Natural killer cell (primary cell): ENCODE results near the gene LGR6. TPM values are rescaled to one million over a fixed set of nuclear protein-coding genes. Genes with fewer than 3 reads are reported as not detected.
"Not testable (repeated sequence)": the region's sequence is repeated elsewhere in the genome, so short reads cannot be mapped to it uniquely, and the experiment has no call there.

ENCODE experiments used
- ATAC-seq, 3 donors: fragments of 150-1000 bp in 2 of 3; fragments of 200-7000 bp in 1 of 3; cut with Tn5 transposase; 1 replicate in 1 of 3; 2 replicates in 2 of 3; pipeline ENCODE4 v1.10.0; 2021; ENCODE audit warnings: mild to moderate bottlenecking in 2 of 3, moderate library complexity in 2 of 3
- DNase-seq, 2 donors: peaks; one replicate each; pipeline versions ENCODE4 v3.0.0 to v3.0.0-alpha.2; 2013 to 2021; ENCODE audit warnings: mixed read lengths in 1 of 2
- H3K27ac ChIP-seq: one replicate; pipeline ENCODE4 v1.5.1; 2013; ENCODE audit warnings: mild to moderate bottlenecking, low read length
- H3K27me3 ChIP-seq: one replicate; pipeline ENCODE4 v1.6.1; 2013; ENCODE audit warnings: low read length; ENCODE audit not compliant: control insufficient read depth, insufficient read depth
- H3K36me3 ChIP-seq: one replicate; pipeline ENCODE4 v1.6.1; 2013; ENCODE audit warnings: low read length; ENCODE audit not compliant: control insufficient read depth, insufficient read depth
- H3K4me1 ChIP-seq: one replicate; pipeline ENCODE4 v1.6.1; 2013; ENCODE audit warnings: low read length; ENCODE audit not compliant: control insufficient read depth, insufficient read depth
- H3K4me3 ChIP-seq: one replicate; pipeline ENCODE4 v1.5.1; 2013; ENCODE audit warnings: low read length
- H3K9me3 ChIP-seq: one replicate; pipeline ENCODE4 v1.6.1; 2013; ENCODE audit warnings: low read length; ENCODE audit not compliant: control insufficient read depth, insufficient read depth
- H3K27ac Mint-ChIP-seq, 2 donors: one replicate each; pipeline ENCODE4 v1.8.0; 2022; ENCODE audit warnings: mild to moderate bottlenecking in 2 of 2, mixed read lengths in 2 of 2, moderate library complexity in 1 of 2
- H3K27me3 Mint-ChIP-seq, 2 donors: one replicate each; pipeline ENCODE4 v1.8.0; 2022; ENCODE audit warnings: low read depth in 2 of 2, mixed read lengths in 2 of 2
- H3K36me3 Mint-ChIP-seq: one replicate; pipeline ENCODE4 v1.8.0; 2022; ENCODE audit warnings: mixed read lengths
- H3K4me1 Mint-ChIP-seq, 2 donors: one replicate each; pipeline ENCODE4 v1.8.0; 2022; ENCODE audit warnings: mixed read lengths in 2 of 2
- H3K4me3 Mint-ChIP-seq: one replicate; pipeline ENCODE4 v1.8.0; 2022; ENCODE audit warnings: mild to moderate bottlenecking, moderate library complexity, mixed read lengths
- H3K9me3 Mint-ChIP-seq, 2 donors: one replicate each; pipeline ENCODE4 v1.8.0; 2022; ENCODE audit warnings: mixed read lengths in 2 of 2
- CTCF ChIP-seq: fragments of 200-600 bp; IDR thresholded peaks from one replicate; pipeline ENCODE4 v1.8.0; 2022; ENCODE audit warnings: antibody characterized with exemption
- WGBS: methylation state at CpG from one replicate; pipeline ENCODE4 v1.1.7; 2013; ENCODE audit warnings: missing lambda C conversion rate; ENCODE audit not compliant: insufficient coverage; 5-methylcytosine and 5-hydroxymethylcytosine counted together
- intact Hi-C: fragments of 100-400 bp; cut with micrococcal nuclease; formaldehyde crosslinking; loops from one replicate; pipeline ENCODE4 v1.14.2; 2022
- total RNA-seq, 4 donors: library from RNA; stranded (reverse); fragments of 120-200 nt in 1 of 4; gene quantifications; one replicate each; pipeline versions ENCODE4 v1.2.3 to v1.2.4, GENCODE V29; 2013 to 2022

LGR6 gene
- total RNA-seq, 3 donors from 2014 or later (not counting 1 experiment from before 2014, with no cell fraction given): 58.3 to 65.2 (median 60.9) TPM

- H3K4me1 Mint-ChIP-seq: no peaks in the 10 kb centered on the region
- H3K9me3 Mint-ChIP-seq: no peaks in the 10 kb centered on the region
Measured at GRCh38 chr1:202173993-202174392, 19.6 kb upstream of the LGR6 start.

GRCh38 chr1:202176949-202177927 is 16.4 kb upstream of the LGR6 start:
- Mint-ChIP-seq H3K4me3 (no peak overlapping the region), H3K4me1 (no peaks in the 10 kb centered on the region)
- WGBS: 92% methylated on average over 29 of the region's 29 CpGs

More at GRCh38 chr1:202173993-202174392, 19.6 kb upstream of the LGR6 start:
- ATAC-seq (no peak), DNase-seq (no peak)
- Mint-ChIP-seq H3K36me3 (no peaks in the 10 kb centered on the region), H3K4me3 (no peak overlapping the region), H3K27ac (no peak overlapping the region), H3K27me3 (no peaks in the 10 kb centered on the region)
- Histone ChIP-seq H3K4me1 (no peaks in the 10 kb centered on the region), H3K4me3 (no peak overlapping the region), H3K27ac (no peak overlapping the region), H3K9me3 (no peaks in the 10 kb centered on the region), H3K27me3 (no peaks in the 10 kb centered on the region), H3K36me3 (no peaks in the 10 kb centered on the region)
- intact Hi-C loops: no loop called here
- WGBS: 85% methylated on average over 7 of the region's 7 CpGs
- no peak for TF ChIP-seq CTCF

GRCh38 chr1:202179828-202180750 is 13.5 kb upstream of the LGR6 start:
- Mint-ChIP-seq H3K27ac (no peak overlapping the region), H3K36me3 (no peaks in the 10 kb centered on the region), H3K4me3 (no peak overlapping the region), H3K27me3 (peaks cover 0 to 6% of the 10 kb centered on the region in 2 donors), H3K4me1 (peaks cover 0 to 15% of the 10 kb centered on the region in 2 donors), H3K9me3 (no peaks in the 10 kb centered on the region)
- no peak overlapping the region for H3K4me3 ChIP-seq
- H3K4me1 ChIP-seq: peaks cover 7% of the 10 kb centered on the region
- H3K9me3 ChIP-seq: no peaks in the 10 kb centered on the region
- intact Hi-C loops: no loop called here
- no peak for TF ChIP-seq CTCF
- DNase-seq (no peak), ATAC-seq (no peak)
- H3K36me3 ChIP-seq: no peaks in the 10 kb centered on the region
- H3K27ac ChIP-seq: no peak overlapping the region
- no peaks in the 10 kb centered on the region for H3K27me3 ChIP-seq
- 84% methylated on average over 19 of the region's 19 CpGs for WGBS

More at GRCh38 chr1:202176949-202177927, 16.4 kb upstream of the LGR6 start:
- H3K4me3 ChIP-seq: no peak overlapping the region
- no peak for ATAC-seq
- Mint-ChIP-seq H3K36me3 (no peaks in the 10 kb centered on the region), H3K27me3 (no peaks in the 10 kb centered on the region), H3K27ac (no peak overlapping the region), H3K9me3 (no peaks in the 10 kb centered on the region)
- no peaks in the 10 kb centered on the region for H3K9me3 ChIP-seq
- H3K27ac ChIP-seq: no peak overlapping the region
- H3K4me1 ChIP-seq: no peaks in the 10 kb centered on the region
- intact Hi-C loops: no loop called here
- H3K36me3 ChIP-seq: no peaks in the 10 kb centered on the region
- no peaks in the 10 kb centered on the region for H3K27me3 ChIP-seq
- no peak for TF ChIP-seq CTCF
- no peak for DNase-seq

- H3K27me3 ChIP-seq, DNase-seq, H3K9me3 Mint-ChIP-seq, H3K36me3 Mint-ChIP-seq, H3K36me3 ChIP-seq, H3K9me3 ChIP-seq, H3K4me3 Mint-ChIP-seq, ATAC-seq, H3K4me1 ChIP-seq, intact Hi-C loops, H3K27me3 Mint-ChIP-seq, H3K27ac Mint-ChIP-seq, H3K4me3 ChIP-seq, H3K27ac ChIP-seq: not testable (repeated sequence)
- WGBS: 88% methylated on average over 2 of the region's 2 CpGs
- peaks cover 0 to 15% of the 10 kb centered on the region in 2 donors for H3K4me1 Mint-ChIP-seq
Measured at GRCh38 chr1:202180751-202181139, 12.9 kb upstream of the LGR6 start.
